HL-60 (cell line): ENCODE data around the gene EIPR1.

Source experiments
- DNase-seq, 2 experiments: peaks; one replicate each; pipeline ENCODE4 v3.0.0-alpha.2; 2010 to 2020; ENCODE audit warnings: low read depth in 1 of 2, low spot score in 1 of 2
- H3K27ac ChIP-seq: fragments of 250-450 bp; sonication (Bioruptor Pico); replicated peaks from 2 replicates; pipeline ENCODE4 v1.5.1; 2020; ENCODE audit warnings: mild to moderate bottlenecking, moderate library complexity
- H3K27me3 ChIP-seq: fragments of 250-450 bp; sonication (Bioruptor Pico); 2 replicates; pipeline ENCODE4 v1.5.1; 2021; ENCODE audit warnings: mild to moderate bottlenecking, moderate library complexity; ENCODE audit not compliant: insufficient read depth, poor library complexity, severe bottlenecking
- H3K4me3 ChIP-seq: replicated peaks from 2 replicates; pipeline ENCODE4 v1.5.1; 2011; ENCODE audit warnings: mild to moderate bottlenecking, control low read depth, low read length; ENCODE audit not compliant: insufficient read depth
- CTCF ChIP-seq: IDR thresholded peaks from one replicate; pipeline ENCODE4 v1.5.1; 2011; ENCODE audit warnings: low read length, control low read depth, inconsistent platforms; ENCODE audit not compliant: insufficient read depth
- GABPA ChIP-seq: IDR thresholded peaks from 2 replicates; pipeline ENCODE4 v1.6.1; 2012; ENCODE audit warnings: low read depth
- POLR2AphosphoS5 ChIP-seq: IDR thresholded peaks from 2 replicates; pipeline ENCODE4 v1.6.1; 2012; ENCODE audit warnings: low read depth
- SPI1 ChIP-seq: IDR thresholded peaks from 2 replicates; pipeline ENCODE4 v1.6.1; 2012; ENCODE audit warnings: low read depth, mild to moderate bottlenecking, borderline replicate concordance
- TF ChIP-seq, protein P1 (sequence below): IDR thresholded peaks from 2 replicates; pipeline ENCODE4 v1.6.1; 2012; ENCODE audit warnings: low read depth; ENCODE audit not compliant: insufficient replicate concordance

Gene EIPR1

DNA sequence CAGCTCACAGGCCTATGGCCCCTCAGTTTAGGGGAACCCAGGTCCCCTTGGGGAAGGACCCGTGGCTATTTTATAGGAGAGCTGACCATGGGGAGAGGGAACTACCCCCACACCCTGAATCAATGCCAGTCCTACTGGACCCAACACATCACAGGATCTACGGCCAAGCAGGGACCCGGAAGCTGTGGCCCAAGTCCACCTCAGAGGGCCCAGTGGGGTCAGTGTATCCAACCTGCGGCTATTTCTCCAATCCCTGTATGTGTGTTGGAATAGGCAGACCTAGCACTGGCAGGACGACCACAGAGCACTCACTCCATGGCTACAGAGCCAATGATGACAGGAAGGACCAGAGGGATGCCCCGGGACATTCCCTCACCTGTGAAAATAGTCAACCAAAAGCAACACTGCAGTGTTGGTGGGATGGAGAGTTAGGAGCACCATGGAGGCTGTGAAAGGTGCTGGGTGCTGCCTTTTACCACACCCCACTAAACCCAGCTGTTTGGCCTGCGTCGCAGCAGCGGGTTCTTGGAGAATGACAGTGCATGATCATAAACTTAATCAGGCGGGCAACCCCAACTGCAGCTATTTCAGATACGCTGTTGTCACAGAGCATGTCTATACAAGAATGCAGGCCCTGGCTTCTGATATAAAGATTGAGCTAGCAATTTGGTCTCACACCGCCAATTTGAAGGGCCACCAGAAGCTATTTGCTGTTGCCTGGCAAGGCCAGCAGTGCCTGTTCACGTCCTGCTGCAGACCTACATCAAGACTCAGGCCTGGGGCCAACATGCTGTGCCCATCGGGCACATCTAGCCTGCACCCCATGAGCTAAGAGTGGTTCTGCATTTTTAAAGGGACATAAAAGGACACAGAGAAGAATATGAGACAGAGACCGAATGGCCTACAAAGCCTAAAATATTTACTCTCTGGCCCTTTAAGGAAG, 110.4 kb downstream of the EIPR1 start:
- H3K4me3 ChIP-seq = no peak overlapping the region
- H3K27me3 ChIP-seq = no peaks in the 10 kb centered on the region
- H3K27ac ChIP-seq = no peak overlapping the region
- no peak for DNase-seq
- TF ChIP-seq, protein P1, sequence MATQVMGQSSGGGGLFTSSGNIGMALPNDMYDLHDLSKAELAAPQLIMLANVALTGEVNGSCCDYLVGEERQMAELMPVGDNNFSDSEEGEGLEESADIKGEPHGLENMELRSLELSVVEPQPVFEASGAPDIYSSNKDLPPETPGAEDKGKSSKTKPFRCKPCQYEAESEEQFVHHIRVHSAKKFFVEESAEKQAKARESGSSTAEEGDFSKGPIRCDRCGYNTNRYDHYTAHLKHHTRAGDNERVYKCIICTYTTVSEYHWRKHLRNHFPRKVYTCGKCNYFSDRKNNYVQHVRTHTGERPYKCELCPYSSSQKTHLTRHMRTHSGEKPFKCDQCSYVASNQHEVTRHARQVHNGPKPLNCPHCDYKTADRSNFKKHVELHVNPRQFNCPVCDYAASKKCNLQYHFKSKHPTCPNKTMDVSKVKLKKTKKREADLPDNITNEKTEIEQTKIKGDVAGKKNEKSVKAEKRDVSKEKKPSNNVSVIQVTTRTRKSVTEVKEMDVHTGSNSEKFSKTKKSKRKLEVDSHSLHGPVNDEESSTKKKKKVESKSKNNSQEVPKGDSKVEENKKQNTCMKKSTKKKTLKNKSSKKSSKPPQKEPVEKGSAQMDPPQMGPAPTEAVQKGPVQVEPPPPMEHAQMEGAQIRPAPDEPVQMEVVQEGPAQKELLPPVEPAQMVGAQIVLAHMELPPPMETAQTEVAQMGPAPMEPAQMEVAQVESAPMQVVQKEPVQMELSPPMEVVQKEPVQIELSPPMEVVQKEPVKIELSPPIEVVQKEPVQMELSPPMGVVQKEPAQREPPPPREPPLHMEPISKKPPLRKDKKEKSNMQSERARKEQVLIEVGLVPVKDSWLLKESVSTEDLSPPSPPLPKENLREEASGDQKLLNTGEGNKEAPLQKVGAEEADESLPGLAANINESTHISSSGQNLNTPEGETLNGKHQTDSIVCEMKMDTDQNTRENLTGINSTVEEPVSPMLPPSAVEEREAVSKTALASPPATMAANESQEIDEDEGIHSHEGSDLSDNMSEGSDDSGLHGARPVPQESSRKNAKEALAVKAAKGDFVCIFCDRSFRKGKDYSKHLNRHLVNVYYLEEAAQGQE = no peak
- TF ChIP-seq SPI1 (no peak), POLR2AphosphoS5 (no peak), CTCF (no peak), GABPA (no peak)

DNA sequence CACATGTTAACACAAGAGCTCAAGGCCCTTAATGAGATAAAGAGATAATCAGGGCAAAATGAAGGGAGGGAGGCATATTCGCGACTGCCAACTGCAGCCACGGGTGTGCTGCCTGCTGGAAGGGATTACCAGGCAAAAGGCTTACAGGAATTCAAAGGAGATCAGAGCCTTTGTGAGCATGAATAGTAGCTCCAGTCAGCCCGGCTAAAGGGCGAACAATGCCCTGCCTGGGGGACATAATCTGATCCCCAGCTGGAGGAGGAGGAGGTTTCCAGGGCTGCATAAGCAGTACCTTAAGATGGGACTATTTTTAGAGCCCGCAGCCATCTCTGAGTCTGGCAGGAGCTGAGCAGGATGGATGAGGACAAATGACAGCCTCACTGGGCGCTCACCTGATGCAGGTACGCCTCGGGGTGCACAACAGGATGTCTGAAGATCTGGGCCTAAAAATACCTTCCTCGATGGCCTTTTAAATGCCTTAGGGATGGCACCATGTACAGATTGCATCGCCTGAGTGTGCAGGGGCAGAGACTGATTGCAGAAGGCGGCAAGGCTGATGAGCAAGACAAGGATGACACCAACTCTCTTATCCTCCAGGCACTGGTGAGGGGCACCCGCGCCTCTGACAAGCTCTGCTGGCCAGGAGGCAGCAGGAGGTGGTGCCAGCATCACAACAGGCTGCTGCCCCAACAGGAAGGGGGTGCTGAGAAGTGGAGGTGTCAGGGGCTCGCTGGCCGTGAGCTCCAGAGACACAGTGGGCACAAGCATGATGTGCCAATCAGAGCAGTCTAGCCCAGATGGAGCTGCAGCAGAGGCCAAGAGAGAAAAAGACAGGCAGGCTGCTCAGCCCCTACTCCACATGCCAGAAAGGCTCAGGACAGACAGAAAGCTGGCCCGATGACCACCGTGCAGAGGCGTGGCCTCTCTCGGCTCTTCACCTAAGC, 111.4 kb downstream of the EIPR1 start:
- no peak for DNase-seq
- H3K4me3 ChIP-seq = no peak overlapping the region
- no peaks in the 10 kb centered on the region for H3K27me3 ChIP-seq
- no peak overlapping the region for H3K27ac ChIP-seq
- no peak for TF ChIP-seq GABPA
- no peak for TF ChIP-seq POLR2AphosphoS5
- TF ChIP-seq, protein P1 = no peak
- TF ChIP-seq CTCF = no peak
- no peak for TF ChIP-seq SPI1

- TF ChIP-seq POLR2AphosphoS5 (no peak), GABPA (no peak), CTCF (no peak), SPI1 (no peak)
- TF ChIP-seq, protein P1 = no peak
- no peak for DNase-seq
- Histone ChIP-seq H3K4me3 (no peak overlapping the region), H3K27me3 (no peaks in the 10 kb centered on the region), H3K27ac (no peak overlapping the region)
Measured at GRCh38 chr2:3265471-3265870, 112.1 kb downstream of the EIPR1 start.
